Measurements from ENCODE around the gene PDLIM7. TPM values are rescaled to one million over a fixed set of nuclear protein-coding genes. Genes with fewer than 3 reads are reported as not detected.

PDLIM7 gene
- total RNA-seq, 1 donor from 2014 or later, result 187 TPM

DNA sequence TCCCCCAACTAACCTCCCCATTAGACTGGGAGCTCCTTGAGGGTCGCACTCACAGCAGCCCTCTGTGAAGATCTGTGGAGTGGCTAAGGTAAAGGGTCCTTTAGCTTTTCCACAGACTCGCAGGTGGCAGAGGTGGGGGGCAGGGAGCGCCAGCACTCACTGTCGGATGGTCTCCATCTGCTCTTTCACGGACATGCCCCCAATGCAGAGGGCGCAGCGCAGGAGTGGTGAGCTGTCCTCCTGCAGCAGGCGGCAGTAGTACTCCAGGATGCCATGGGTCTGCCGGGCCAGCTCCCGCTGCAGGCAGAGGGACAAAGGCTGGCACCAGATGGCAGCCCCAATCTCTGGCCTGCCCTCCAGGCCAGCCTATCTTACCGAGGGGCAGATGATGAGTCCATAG lies 17.1 kb upstream of the PDLIM7 start:
- Mint-ChIP-seq H3K4me3 (no peak overlapping the region), H3K4me1 (ENCODE audit: unreplicated experiment) (peaks cover 13% of the 10 kb centered on the region), H3K9me3 (no peaks in the 10 kb centered on the region), H3K27ac (no peak overlapping the region), H3K27me3 (no peaks in the 10 kb centered on the region), H3K36me3 (peaks cover 9% of the 10 kb centered on the region)
- TF ChIP-seq, protein P1, sequence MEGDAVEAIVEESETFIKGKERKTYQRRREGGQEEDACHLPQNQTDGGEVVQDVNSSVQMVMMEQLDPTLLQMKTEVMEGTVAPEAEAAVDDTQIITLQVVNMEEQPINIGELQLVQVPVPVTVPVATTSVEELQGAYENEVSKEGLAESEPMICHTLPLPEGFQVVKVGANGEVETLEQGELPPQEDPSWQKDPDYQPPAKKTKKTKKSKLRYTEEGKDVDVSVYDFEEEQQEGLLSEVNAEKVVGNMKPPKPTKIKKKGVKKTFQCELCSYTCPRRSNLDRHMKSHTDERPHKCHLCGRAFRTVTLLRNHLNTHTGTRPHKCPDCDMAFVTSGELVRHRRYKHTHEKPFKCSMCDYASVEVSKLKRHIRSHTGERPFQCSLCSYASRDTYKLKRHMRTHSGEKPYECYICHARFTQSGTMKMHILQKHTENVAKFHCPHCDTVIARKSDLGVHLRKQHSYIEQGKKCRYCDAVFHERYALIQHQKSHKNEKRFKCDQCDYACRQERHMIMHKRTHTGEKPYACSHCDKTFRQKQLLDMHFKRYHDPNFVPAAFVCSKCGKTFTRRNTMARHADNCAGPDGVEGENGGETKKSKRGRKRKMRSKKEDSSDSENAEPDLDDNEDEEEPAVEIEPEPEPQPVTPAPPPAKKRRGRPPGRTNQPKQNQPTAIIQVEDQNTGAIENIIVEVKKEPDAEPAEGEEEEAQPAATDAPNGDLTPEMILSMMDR (conservative IDR thresholded peaks at IDR 0.05), result no peak
- no peak for DNase-seq (ENCODE audit: extremely low spot score, unreplicated experiment)

DNA sequence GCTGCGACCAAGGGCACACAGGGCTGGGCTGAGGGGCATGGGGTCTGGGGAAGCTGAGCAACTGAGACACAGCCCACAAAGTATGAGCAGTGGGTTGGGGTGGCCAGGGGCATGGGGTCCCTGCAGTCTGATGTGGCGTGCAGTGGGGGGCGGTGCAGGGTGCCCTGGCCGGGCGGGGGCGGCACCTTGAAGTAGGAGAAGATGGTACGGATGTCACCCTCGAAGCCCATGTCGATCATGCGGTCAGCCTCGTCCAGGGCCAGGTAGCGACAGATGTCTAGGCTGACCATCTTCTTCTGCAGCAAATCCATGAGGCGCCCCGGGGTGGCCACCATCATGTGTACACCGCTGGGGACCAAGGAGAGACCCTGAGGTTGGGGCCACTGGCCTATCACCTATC lies 16.1 kb upstream of the PDLIM7 start:
- Mint-ChIP-seq H3K27ac (peak overlapping the region; percentile 26), H3K9me3 (no peaks in the 10 kb centered on the region), H3K4me1 (ENCODE audit: unreplicated experiment) (peaks cover 13% of the 10 kb centered on the region), H3K4me3 (no peak overlapping the region), H3K36me3 (peaks cover 9% of the 10 kb centered on the region), H3K27me3 (no peaks in the 10 kb centered on the region)
- TF ChIP-seq, protein P1 (conservative IDR thresholded peaks at IDR 0.05), result no peak
- DNase-seq (ENCODE audit: extremely low spot score, unreplicated experiment), result no peak

DNA sequence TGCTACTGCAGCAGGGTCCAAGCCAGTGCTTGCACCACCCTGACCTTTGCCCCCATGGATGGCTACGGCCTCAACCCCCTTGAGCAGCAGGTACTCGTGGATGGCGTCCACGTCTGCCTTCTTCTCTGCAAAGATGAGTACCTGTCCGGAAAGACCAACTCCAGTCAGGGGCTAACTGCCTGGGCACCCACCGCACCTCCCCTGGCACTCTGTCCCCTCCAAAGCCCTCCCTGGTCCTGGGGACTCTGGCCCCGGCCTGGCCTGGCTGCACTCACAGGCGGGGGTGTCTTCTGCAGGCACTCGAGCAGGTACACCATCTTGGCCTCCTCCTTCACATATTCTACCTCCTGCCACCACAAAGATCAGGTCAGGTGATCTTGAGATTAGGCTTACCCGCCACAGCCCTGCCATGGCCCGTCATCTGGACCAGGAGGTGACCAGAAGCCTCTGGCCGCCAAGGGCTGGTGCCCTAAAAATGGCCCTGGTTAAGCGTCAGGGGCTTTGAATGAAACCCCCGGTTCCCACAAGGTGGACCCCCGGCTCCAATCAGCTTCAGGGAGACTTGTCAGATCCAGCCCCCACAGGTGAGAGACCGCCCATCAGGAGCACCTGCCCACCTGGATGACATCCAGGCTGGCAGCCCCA lies 15.5 kb upstream of the PDLIM7 start:
- TF ChIP-seq, protein P1 (conservative IDR thresholded peaks at IDR 0.05), result no peak
- H3K9me3 Mint-ChIP-seq, result no peaks in the 10 kb centered on the region
- H3K4me1 Mint-ChIP-seq (ENCODE audit: unreplicated experiment), result peaks cover 13% of the 10 kb centered on the region
- no peak overlapping the region for H3K4me3 Mint-ChIP-seq
- H3K27me3 Mint-ChIP-seq, result no peaks in the 10 kb centered on the region
- DNase-seq (ENCODE audit: extremely low spot score, unreplicated experiment), result no peak
- H3K27ac Mint-ChIP-seq, result no peak overlapping the region
- peaks cover 9% of the 10 kb centered on the region for H3K36me3 Mint-ChIP-seq

DNA sequence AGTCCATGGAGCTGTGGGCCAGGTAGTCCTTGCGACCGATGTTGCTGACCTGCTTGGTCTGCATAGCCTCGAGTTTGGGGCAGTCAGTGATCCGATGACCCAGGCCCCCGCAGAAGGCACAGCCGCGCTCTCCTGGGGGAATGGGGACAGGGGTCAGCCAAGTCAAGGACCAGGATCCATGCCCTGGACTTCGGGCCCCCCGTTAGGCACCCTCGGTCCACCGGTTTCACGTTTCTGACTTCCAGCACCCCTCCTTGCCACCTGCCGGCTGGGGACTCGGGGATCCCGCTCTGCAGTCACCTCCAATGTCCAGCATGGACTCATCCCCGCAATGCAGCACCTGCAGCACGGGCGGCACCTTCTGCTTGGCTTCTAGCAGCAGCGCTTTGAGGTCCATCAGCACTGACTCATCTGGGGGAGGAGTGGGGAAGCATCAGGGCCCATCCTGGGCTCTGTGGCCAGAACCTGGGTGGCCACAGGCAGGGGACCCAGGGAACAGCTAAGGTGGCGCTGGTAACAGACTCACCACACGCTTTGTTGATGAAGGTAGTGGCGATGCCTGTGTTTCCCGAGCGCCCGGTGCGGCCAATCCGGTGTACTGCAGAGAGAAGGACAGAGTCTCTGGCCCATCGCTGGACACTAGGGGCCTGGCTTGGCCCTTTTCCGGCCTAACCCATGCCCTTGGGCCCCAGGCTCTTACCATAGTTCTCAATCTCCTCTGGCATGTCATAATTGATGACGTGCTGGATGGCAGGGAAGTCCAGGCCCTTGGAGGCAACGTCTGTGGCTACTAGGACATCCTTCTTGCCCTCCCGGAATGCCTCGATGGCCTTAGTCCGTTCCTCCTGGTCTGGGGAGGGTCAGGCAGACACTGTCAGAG lies 14.6 kb upstream of the PDLIM7 start:
- DNase-seq (ENCODE audit: extremely low spot score, unreplicated experiment), result no peak
- Mint-ChIP-seq H3K36me3 (peaks cover 12% of the 10 kb centered on the region), H3K27ac (no peak overlapping the region), H3K27me3 (no peaks in the 10 kb centered on the region), H3K4me1 (ENCODE audit: unreplicated experiment) (peaks cover 13% of the 10 kb centered on the region), H3K4me3 (no peak overlapping the region), H3K9me3 (no peaks in the 10 kb centered on the region)
- TF ChIP-seq, protein P1 (conservative IDR thresholded peaks at IDR 0.05), result no peak

DNA sequence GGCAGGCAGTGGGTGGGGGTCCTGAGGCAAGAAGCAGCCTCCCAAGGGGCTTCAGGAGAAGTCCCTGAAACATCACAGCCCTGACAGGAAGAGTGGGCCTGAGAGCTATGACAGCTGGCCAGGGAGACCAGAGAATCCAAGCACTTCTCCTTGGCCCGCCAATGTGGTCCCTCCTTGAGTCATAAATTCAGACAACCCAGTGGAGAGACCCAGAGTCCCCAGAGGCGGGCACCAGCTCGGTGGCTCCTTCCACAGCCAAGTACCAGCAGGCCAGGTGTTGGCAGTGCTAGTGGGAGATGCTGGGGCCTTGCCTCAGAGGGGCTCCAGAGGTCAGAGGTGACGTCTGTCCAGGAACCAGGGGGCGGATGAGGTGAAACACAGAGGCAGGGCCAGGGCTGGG lies 13.8 kb upstream of the PDLIM7 start:
- TF ChIP-seq, protein P1 (conservative IDR thresholded peaks at IDR 0.05), result no peak
- Mint-ChIP-seq H3K4me1 (ENCODE audit: unreplicated experiment) (peaks cover 8% of the 10 kb centered on the region), H3K27me3 (no peaks in the 10 kb centered on the region), H3K4me3 (no peak overlapping the region), H3K27ac (no peak overlapping the region), H3K9me3 (no peaks in the 10 kb centered on the region), H3K36me3 (peaks cover 8% of the 10 kb centered on the region)
- DNase-seq (ENCODE audit: extremely low spot score, unreplicated experiment), result no peak
